ENCODE results near the gene PORCN. TPM values are rescaled to one million over a fixed set of nuclear protein-coding genes. Genes with fewer than 3 reads are reported as not detected.

PORCN gene
- total and polyA plus RNA-seq, 7 experiments from 2014 or later, result 10.0 to 19.0 (median 15.5) TPM

DNA sequence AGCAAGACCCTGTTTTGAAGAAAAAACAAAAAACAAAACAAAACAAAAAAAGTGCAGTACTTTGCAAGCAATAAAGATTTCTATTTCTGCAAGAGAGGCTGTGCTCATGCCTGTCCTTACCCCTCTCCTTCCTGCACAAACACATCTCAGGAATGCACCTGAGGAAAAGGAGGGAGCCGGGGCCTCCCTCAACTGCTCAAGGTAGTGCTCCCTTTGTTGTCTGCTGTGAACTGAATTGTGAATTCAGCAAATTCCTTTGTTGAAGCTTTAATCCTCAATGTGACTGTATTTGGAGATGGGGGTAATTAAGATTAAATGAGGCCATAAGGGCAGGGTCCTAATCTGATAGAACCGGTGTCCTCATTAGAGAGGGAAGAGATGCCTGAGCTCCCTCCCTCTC, 18.9 kb upstream of the PORCN start:
- H3K4me1 ChIP-seq (ENCODE audit: control insufficient read depth in 2 of 2, insufficient read depth in 2 of 2, low read length in 2 of 2), result no peaks in the 10 kb centered on the region
- Mint-ChIP-seq H3K36me3 (no peaks in the 10 kb centered on the region), H3K9me3 (no peaks in the 10 kb centered on the region), H3K27ac (no peak overlapping the region), H3K4me1 (peaks cover 0 to 2% (median 0%) of the 10 kb centered on the region in 7 donors), H3K4me3 (no peak overlapping the region), H3K27me3 (no peaks in the 10 kb centered on the region)
- intact Hi-C loops (cut with micrococcal nuclease), result no loop called here
- no peak overlapping the region for H3K4me3 ChIP-seq (ENCODE audit: low read length)
- ChIA-PET POLR2A (no interaction called here), CTCF (no interaction called here)
- no peak overlapping the region for H3K27ac ChIP-seq (ENCODE audit: low read depth, low read length)
- no peaks in the 10 kb centered on the region for H3K36me3 ChIP-seq (ENCODE audit: control insufficient read depth in 2 of 3, insufficient read depth in 3 of 3, low read length in 3 of 3)
- ATAC-seq, result no peak
- no peaks in the 10 kb centered on the region for H3K27me3 ChIP-seq (ENCODE audit: control insufficient read depth in 2 of 2, insufficient read depth in 2 of 2, low read length in 2 of 2)
- no peaks in the 10 kb centered on the region for H3K9me3 ChIP-seq (ENCODE audit: control insufficient read depth in 2 of 3, low read length in 3 of 3)
- no peak for DNase-seq

GRCh38 chrX:48490661-48491060, 18.1 kb upstream of the PORCN start:
- H3K36me3 ChIP-seq (ENCODE audit: control insufficient read depth in 2 of 3, insufficient read depth in 3 of 3, low read length in 3 of 3), result no peaks in the 10 kb centered on the region
- no peaks in the 10 kb centered on the region for H3K27me3 ChIP-seq (ENCODE audit: control insufficient read depth in 2 of 2, insufficient read depth in 2 of 2, low read length in 2 of 2)
- ATAC-seq (no peak), DNase-seq (no peak)
- H3K4me3 ChIP-seq (ENCODE audit: low read length), result no peak overlapping the region
- H3K27me3 Mint-ChIP-seq, result no peaks in the 10 kb centered on the region
- intact Hi-C loops (cut with micrococcal nuclease), result no loop called here
- no peaks in the 10 kb centered on the region for H3K9me3 Mint-ChIP-seq
- H3K9me3 ChIP-seq (ENCODE audit: control insufficient read depth in 2 of 3, low read length in 3 of 3), result no peaks in the 10 kb centered on the region
- peaks cover 0 to 2% (median 0%) of the 10 kb centered on the region in 7 donors for H3K4me1 Mint-ChIP-seq
- H3K4me1 ChIP-seq (ENCODE audit: control insufficient read depth in 2 of 2, insufficient read depth in 2 of 2, low read length in 2 of 2), result no peaks in the 10 kb centered on the region
- H3K27ac ChIP-seq (ENCODE audit: low read depth, low read length), result no peak overlapping the region
- ChIA-PET CTCF (no interaction called here), POLR2A (no interaction called here)
- no peaks in the 10 kb centered on the region for H3K36me3 Mint-ChIP-seq
- no peak overlapping the region for H3K27ac Mint-ChIP-seq
- no peak overlapping the region for H3K4me3 Mint-ChIP-seq

- H3K4me1 Mint-ChIP-seq, result peaks cover 0 to 2% (median 0%) of the 10 kb centered on the region in 7 donors
- intact Hi-C loops (cut with micrococcal nuclease), result no loop called here
- no peaks in the 10 kb centered on the region for H3K36me3 ChIP-seq (ENCODE audit: control insufficient read depth in 2 of 3, insufficient read depth in 3 of 3, low read length in 3 of 3)
Observed at GRCh38 chrX:48491809-48492208, 17.0 kb upstream of the PORCN start.

GRCh38 chrX:48492293-48492910, 16.4 kb upstream of the PORCN start:
- Mint-ChIP-seq H3K36me3 (no peaks in the 10 kb centered on the region), H3K27me3 (no peaks in the 10 kb centered on the region), H3K9me3 (no peaks in the 10 kb centered on the region), H3K27ac (no peak overlapping the region), H3K4me3 (no peak overlapping the region), H3K4me1 (peaks cover 0 to 2% (median 0%) of the 10 kb centered on the region in 7 donors)
- peak; percentile 56 for ATAC-seq
- Histone ChIP-seq H3K4me1 (ENCODE audit: control insufficient read depth in 2 of 2, insufficient read depth in 2 of 2, low read length in 2 of 2) (no peaks in the 10 kb centered on the region), H3K27me3 (ENCODE audit: control insufficient read depth in 2 of 2, insufficient read depth in 2 of 2, low read length in 2 of 2) (no peaks in the 10 kb centered on the region), H3K9me3 (ENCODE audit: control insufficient read depth in 2 of 3, low read length in 3 of 3) (no peaks in the 10 kb centered on the region), H3K36me3 (ENCODE audit: control insufficient read depth in 2 of 3, insufficient read depth in 3 of 3, low read length in 3 of 3) (no peaks in the 10 kb centered on the region), H3K27ac (ENCODE audit: low read depth, low read length) (no peak overlapping the region), H3K4me3 (ENCODE audit: low read length) (no peak overlapping the region)
- CTCF ChIA-PET, result no interaction called here
- intact Hi-C loops (cut with micrococcal nuclease), result no loop called here
- POLR2A ChIA-PET, result no interaction called here
- no peak for DNase-seq

More at GRCh38 chrX:48491809-48492208, 17.0 kb upstream of the PORCN start:
- ChIA-PET POLR2A (no interaction called here), CTCF (no interaction called here)
- no peak for DNase-seq
- ATAC-seq, result no peak
- Mint-ChIP-seq H3K27ac (no peak overlapping the region), H3K4me3 (no peak overlapping the region), H3K9me3 (no peaks in the 10 kb centered on the region), H3K36me3 (no peaks in the 10 kb centered on the region), H3K27me3 (no peaks in the 10 kb centered on the region)
- H3K27ac ChIP-seq (ENCODE audit: low read depth, low read length), result no peak overlapping the region
- no peaks in the 10 kb centered on the region for H3K9me3 ChIP-seq (ENCODE audit: control insufficient read depth in 2 of 3, low read length in 3 of 3)
- H3K27me3 ChIP-seq (ENCODE audit: control insufficient read depth in 2 of 2, insufficient read depth in 2 of 2, low read length in 2 of 2), result no peaks in the 10 kb centered on the region
- no peak overlapping the region for H3K4me3 ChIP-seq (ENCODE audit: low read length)
- no peaks in the 10 kb centered on the region for H3K4me1 ChIP-seq (ENCODE audit: control insufficient read depth in 2 of 2, insufficient read depth in 2 of 2, low read length in 2 of 2)

DNA sequence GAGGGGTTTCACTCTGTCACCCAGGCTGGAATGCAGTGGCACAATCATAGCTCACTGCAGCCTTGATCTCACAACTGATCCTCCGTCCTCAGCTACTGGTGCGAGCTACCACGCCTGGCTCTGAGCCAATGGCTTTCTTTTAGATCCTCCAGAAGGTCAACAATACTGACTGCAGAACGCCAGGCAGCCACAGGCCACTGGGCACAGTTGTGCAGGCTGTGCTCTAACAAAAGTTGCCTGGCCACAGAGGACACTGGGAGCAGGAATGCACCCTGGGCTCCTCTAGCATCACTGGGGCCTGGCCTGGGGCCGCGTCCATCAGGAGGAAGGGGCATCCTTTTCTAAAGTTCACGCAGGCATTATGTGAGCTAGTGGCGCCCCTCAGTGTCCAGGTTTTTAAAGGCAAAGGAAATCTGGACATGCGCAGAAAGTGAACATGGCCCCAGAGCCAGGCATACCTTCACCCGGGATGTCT, 14.9 kb upstream of the PORCN start:
- H3K27ac Mint-ChIP-seq, result no peak overlapping the region
- ATAC-seq, result no peak
- no peak for DNase-seq
- CTCF ChIA-PET, result interaction anchor here (0.6 kb wide), 1 partner anchor 25 kb away, joined by 4 read pairs; no protein-coding TSS in a partner anchor
- no peaks in the 10 kb centered on the region for H3K27me3 Mint-ChIP-seq
- Histone ChIP-seq H3K4me3 (ENCODE audit: low read length) (no peak overlapping the region), H3K4me1 (ENCODE audit: control insufficient read depth in 2 of 2, insufficient read depth in 2 of 2, low read length in 2 of 2) (no peaks in the 10 kb centered on the region), H3K9me3 (ENCODE audit: control insufficient read depth in 2 of 3, low read length in 3 of 3) (no peaks in the 10 kb centered on the region), H3K27ac (ENCODE audit: low read depth, low read length) (no peak overlapping the region), H3K27me3 (ENCODE audit: control insufficient read depth in 2 of 2, insufficient read depth in 2 of 2, low read length in 2 of 2) (no peaks in the 10 kb centered on the region), H3K36me3 (ENCODE audit: control insufficient read depth in 2 of 3, insufficient read depth in 3 of 3, low read length in 3 of 3) (no peaks in the 10 kb centered on the region)
- no peak overlapping the region for H3K4me3 Mint-ChIP-seq
- no peaks in the 10 kb centered on the region for H3K36me3 Mint-ChIP-seq
- intact Hi-C loops (cut with micrococcal nuclease), result no loop called here
- H3K9me3 Mint-ChIP-seq, result no peaks in the 10 kb centered on the region
- POLR2A ChIA-PET, result interaction anchor here (0.7 to 1.2 kb wide), 2 partner anchors 411 to 551 kb away, joined by 3 to 4 read pairs; no protein-coding TSS in a partner anchor
- peaks cover 0 to 6% (median 0%) of the 10 kb centered on the region in 7 donors for H3K4me1 Mint-ChIP-seq

DNA sequence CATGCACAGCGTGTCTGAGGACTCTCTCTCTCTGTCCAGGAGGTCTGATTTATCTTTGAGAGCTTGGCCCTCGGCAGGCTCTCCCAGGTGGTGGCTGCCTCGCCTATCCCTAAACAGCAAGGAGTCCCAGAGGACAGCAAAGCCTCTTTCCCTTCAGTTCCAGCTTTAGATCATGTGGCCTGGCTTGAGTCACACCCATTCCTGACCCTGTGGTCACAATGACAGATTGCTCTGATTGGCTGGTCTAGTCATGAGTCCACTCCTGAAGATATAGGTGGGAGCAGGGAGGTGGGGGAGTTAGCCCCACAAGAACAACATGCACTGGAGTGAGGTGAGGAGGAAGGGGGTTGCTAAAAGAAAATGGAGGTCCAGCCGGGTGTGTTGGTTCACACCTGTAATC, 12.1 kb upstream of the PORCN start:
- no peak overlapping the region for H3K27ac ChIP-seq (ENCODE audit: low read depth, low read length)
- no peaks in the 10 kb centered on the region for H3K4me1 ChIP-seq (ENCODE audit: control insufficient read depth in 2 of 2, insufficient read depth in 2 of 2, low read length in 2 of 2)
- no peak for ATAC-seq
- Mint-ChIP-seq H3K27me3 (no peaks in the 10 kb centered on the region), H3K9me3 (no peaks in the 10 kb centered on the region), H3K4me1 (peaks cover 0 to 6% (median 0%) of the 10 kb centered on the region in 7 donors), H3K4me3 (no peak overlapping the region), H3K36me3 (no peaks in the 10 kb centered on the region), H3K27ac (no peak overlapping the region)
- CTCF ChIA-PET, result interaction anchor here (1.2 kb wide), 1 partner anchor 413 kb away, joined by 3 read pairs; no protein-coding TSS in a partner anchor
- intact Hi-C loops (cut with micrococcal nuclease), result no loop called here
- POLR2A ChIA-PET, result no interaction called here
- no peaks in the 10 kb centered on the region for H3K27me3 ChIP-seq (ENCODE audit: control insufficient read depth in 2 of 2, insufficient read depth in 2 of 2, low read length in 2 of 2)
- no peak for DNase-seq
- H3K36me3 ChIP-seq (ENCODE audit: control insufficient read depth in 2 of 3, insufficient read depth in 3 of 3, low read length in 3 of 3), result no peaks in the 10 kb centered on the region
- H3K4me3 ChIP-seq (ENCODE audit: low read length), result no peak overlapping the region
- no peaks in the 10 kb centered on the region for H3K9me3 ChIP-seq (ENCODE audit: control insufficient read depth in 2 of 3, low read length in 3 of 3)

DNA sequence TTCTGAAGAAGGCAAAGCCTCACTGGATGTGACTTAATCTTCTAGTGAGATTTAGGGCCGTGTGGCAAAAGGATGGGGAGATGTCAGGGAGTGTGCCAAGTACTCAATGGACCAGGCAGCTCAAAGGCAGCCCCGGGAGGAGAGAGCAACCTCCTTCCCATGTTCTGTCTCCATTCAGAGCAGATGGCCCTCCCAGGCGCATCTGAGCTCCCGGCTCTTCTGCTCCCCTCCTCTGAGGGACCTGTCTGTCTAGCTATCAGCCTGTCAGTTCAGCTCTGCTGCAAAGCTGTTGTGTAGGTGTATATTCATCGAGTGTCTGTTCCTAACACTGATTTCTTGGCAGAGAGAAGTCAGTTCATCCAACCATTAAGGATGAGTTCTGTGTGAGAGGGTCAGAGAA, 10.9 kb upstream of the PORCN start:
- ATAC-seq, result no peak
- ChIA-PET CTCF (no interaction called here), POLR2A (no interaction called here)
- no peaks in the 10 kb centered on the region for H3K27me3 ChIP-seq (ENCODE audit: control insufficient read depth in 2 of 2, insufficient read depth in 2 of 2, low read length in 2 of 2)
- H3K27ac ChIP-seq (ENCODE audit: low read depth, low read length), result no peak overlapping the region
- no peaks in the 10 kb centered on the region for H3K4me1 ChIP-seq (ENCODE audit: control insufficient read depth in 2 of 2, insufficient read depth in 2 of 2, low read length in 2 of 2)
- H3K4me1 Mint-ChIP-seq, result peaks cover 0 to 4% (median 0%) of the 10 kb centered on the region in 7 donors
- H3K27me3 Mint-ChIP-seq, result no peaks in the 10 kb centered on the region
- no peaks in the 10 kb centered on the region for H3K36me3 ChIP-seq (ENCODE audit: control insufficient read depth in 2 of 3, insufficient read depth in 3 of 3, low read length in 3 of 3)
- no peak overlapping the region for H3K4me3 Mint-ChIP-seq
- intact Hi-C loops (cut with micrococcal nuclease), result no loop called here
- H3K9me3 ChIP-seq (ENCODE audit: control insufficient read depth in 2 of 3, low read length in 3 of 3), result no peaks in the 10 kb centered on the region
- no peaks in the 10 kb centered on the region for H3K36me3 Mint-ChIP-seq
- H3K27ac Mint-ChIP-seq, result no peak overlapping the region
- no peak overlapping the region for H3K4me3 ChIP-seq (ENCODE audit: low read length)
- H3K9me3 Mint-ChIP-seq, result no peaks in the 10 kb centered on the region
- DNase-seq, result no peak
